ENCODE results near the gene GCNT2.
"Not testable (repeated sequence)": the region's sequence is repeated elsewhere in the genome, so short reads cannot be mapped to it uniquely, and the experiment has no call there.

GCNT2 gene

DNA sequence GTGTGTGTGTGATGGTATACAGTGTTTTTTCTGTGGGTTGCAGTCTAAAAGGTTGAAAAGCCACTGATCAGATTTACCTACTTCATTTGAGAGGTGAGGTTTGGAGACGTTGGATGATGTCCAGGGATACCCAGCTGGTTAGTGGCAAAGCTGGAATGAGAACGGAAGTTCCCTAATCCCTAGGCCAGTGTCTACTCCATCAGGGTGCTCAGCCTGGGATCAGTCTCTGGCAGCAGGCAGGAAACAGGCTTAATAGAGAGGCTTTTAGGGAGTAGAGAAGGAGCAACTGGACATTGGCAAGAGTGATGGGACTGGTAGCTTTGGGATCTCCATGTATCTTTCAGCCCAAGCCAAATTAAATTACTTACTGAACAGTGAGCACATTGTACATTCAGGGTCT, 92.6 kb downstream of the GCNT2 start:
- no peak for DNase-seq

DNA sequence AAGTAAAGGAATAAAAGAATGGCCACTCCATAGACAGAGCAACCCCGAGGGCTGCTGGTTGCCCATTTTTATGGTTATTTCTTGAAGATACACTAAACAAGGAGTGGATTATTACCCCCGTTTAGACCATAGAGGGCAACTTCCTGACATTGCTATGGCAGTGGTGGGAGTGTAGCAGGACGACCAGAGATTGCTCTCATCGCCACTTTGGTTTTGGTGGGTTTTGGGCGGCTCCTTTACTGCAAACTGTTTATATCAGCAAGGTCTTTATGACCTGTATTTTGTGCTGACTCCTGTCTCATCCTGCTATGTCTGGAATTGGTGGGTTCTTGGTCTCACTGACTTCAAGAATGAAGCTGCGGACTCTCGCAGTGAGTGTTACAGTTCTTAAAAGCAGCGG, 94.5 kb downstream of the GCNT2 start:
- DNase-seq, result no peak

DNA sequence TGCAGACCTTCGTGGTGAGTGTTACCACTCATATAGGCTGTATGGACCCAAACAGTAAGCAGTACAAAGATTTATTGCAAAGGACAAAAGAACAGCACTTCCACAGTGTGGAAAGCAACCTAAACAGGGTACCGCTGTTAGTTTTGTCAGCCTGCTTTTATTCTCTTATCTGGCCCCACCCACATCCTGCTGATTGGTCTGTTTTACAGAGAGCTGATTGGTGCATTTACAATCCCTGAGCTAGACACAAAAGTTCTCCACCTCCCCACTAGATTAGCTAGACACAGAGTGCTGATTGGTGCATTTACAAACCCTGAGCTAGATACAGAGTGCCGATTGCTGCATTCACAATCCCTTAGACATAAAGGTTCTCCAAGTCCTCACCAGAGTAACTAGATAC, 95.1 kb downstream of the GCNT2 start:
- not testable (repeated sequence) for DNase-seq

GRCh38 chr6:10617008-10617696, 96.0 kb downstream of the GCNT2 start:
- no peak for DNase-seq

GRCh38 chr6:10618409-10618808, 97.3 kb downstream of the GCNT2 start:
- DNase-seq, result no peak

DNA sequence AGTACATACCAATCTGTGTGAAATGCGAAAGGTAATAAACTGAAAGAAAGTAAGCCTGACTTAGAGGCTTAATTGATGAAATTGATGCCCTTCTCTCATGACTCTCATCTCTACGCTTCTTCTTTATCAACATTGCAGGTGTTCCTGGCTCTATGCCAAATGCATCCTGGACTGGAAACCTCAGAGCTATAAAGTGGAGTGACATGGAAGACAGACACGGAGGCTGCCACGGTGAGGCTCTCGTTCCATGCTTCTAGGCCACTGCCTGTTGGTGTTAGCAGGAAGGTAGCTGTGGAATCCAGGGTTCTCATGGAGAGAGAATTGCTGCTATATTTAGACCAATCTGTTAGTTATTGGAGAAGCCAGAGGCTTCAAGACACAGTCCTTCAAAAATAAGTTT, 100.1 kb downstream of the GCNT2 start:
- DNase-seq, result no peak

DNA sequence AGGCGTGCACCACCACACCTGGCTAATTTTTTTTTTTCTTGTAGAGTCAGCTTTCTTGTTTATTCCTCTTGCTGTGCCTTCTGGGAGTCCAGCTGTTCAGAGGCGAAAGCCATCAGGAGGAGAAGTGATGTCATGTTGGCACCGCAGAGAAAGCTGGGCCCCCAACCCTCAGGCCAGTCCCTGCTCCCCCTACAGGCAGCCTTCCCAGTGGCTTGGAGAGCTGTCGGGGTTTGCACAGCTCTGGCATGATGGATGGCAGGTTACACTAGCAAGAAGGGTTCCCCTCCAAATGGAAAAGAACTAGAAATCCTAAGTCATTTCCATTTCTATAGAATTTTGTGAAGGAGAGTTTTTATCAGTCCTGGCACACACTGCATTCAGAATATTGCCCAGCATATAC, 100.7 kb downstream of the GCNT2 start:
- DNase-seq, result no peak

DNA sequence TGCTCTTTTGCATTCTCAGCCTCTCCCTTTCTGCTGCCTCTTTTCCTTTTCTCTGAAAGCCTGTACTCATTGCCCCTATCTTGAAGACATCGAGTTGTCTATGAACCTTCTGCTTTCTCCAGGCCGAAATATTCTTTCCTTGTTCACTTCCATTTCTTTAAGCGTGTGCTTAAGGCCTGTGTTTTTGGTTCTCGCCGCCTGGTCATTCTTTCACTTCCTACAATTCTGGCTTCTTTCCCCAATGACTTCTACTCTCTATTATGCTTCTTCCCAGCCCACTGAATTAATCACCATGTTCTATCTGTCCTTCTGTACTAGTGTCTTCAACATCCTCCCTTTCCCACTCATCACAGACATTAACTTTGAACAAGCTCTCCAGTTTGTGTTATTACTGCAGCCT, 103.7 kb downstream of the GCNT2 start:
- no peak for DNase-seq

- DNase-seq, result no peak
Measured at GRCh38 chr6:10626154-10626741, 105.1 kb downstream of the GCNT2 start.

DNA sequence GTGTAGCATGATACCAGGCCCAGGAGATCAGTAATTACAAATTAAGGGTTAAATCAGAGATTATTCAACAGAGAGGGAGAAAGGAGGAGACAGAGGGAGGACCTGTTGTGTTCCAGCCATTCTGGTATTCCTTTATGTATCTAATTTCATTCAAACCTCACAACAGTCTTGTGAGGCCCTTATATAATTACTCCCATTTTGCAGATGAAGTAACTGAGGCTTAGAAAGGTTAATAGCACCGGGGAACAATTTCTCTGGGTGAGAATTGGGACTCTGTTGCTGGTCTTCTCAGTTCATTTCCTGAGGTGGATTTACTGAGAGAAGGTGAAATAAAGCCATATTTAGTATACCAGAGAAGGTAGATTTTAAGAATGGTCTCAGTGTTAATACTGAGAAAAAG, 106.6 kb downstream of the GCNT2 start:
- DNase-seq, result no peak

DNA sequence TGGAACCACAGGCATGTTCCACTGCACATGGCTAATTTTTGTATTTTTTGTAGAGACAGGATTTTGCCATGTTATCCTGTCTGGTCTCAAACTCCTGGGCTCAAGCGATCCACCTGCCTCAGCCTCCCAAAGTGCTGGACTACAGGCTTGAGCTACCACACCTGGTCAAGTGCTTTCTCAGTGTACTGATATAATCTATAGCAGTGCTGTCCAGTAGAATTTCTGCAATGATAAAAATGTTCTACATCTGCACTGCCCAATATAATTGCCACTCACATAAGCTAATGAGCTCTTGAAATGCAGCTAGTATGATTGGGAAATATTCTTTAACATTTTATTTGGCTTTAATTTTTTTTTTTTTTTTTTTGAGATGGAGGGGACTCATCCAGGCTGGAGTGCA, 109.0 kb downstream of the GCNT2 start:
- no peak for DNase-seq

- peak; percentile 8 to 61 for DNase-seq
Measured at GRCh38 chr6:10633216-10633615, 112.1 kb downstream of the GCNT2 start.

DNA sequence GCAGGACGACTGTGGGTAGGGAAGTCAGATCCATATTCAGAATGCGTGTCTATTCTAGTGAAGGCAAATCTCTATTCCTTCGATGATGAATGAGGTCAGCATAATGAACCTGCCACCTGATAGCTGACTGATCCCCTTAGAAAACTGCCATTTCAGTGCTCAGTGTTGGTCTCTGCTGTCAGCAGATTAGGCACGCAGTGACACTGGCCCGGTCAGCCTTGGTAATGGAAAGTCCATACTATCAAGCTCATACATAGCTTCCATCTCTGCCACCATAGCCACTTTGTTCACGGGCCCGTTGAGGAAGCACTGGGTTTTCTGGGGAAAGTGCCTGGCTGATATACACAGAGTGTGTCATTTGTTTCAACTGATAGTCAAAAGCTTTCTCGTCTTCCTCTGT, 119.3 kb downstream of the GCNT2 start:
- DNase-seq, result no peak

DNA sequence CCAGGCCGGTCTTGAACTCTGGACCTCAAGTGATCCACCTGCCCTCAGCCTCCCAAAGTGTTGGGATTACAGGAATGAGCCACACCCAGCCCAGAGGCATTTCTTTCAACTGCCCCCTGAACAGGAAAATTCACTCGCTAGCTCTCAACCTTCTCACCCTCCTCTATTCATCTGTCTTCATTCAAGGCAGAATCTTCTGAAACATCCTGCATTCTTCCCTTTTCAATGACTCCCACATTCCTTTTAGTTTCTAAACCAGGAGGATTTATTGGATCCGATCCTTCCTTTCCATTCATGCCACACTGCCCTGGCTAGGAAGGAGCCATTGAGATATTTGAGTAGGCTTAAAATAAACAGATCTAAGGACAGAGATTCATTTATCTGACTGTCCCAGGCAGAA, 120.4 kb downstream of the GCNT2 start:
- DNase-seq, result no peak

GRCh38 chr6:10643201-10643651, 122.1 kb downstream of the GCNT2 start:
- DNase-seq, result peak in 1 of 2 donors; percentile 5

GRCh38 chr6:10644225-10644624, 123.1 kb downstream of the GCNT2 start:
- DNase-seq, result no peak

DNA sequence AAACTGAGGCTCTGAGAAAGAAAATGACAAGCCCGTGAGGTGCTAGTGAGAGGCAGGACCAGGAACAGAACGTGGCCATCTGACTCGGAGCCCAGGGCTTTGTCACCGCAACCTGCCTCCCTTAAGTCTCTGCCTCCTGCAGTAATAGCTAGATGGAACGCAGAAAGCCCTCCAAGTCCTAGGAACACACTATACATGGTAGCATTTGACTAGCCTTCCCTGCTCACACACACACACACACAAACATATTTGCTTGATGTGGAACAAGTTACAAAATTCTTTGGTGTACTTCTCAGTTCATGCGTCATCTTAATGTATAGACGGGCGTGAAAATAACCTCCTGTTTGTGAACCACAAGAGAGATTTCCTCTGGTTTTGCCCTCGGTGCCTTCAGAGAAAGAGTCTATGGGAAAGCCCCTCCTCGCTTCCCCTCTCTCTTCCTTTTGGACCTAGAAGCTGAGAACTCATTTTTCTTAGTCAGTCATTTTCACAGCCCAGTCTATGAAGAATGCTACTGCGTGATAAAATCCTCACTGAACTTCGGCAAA, 134.4 kb downstream of the GCNT2 start:
- DNase-seq, result peak; percentile 26 to 35

- no peak for DNase-seq
Measured at GRCh38 chr6:10658910-10659698, 138.0 kb downstream of the GCNT2 start.

DNA sequence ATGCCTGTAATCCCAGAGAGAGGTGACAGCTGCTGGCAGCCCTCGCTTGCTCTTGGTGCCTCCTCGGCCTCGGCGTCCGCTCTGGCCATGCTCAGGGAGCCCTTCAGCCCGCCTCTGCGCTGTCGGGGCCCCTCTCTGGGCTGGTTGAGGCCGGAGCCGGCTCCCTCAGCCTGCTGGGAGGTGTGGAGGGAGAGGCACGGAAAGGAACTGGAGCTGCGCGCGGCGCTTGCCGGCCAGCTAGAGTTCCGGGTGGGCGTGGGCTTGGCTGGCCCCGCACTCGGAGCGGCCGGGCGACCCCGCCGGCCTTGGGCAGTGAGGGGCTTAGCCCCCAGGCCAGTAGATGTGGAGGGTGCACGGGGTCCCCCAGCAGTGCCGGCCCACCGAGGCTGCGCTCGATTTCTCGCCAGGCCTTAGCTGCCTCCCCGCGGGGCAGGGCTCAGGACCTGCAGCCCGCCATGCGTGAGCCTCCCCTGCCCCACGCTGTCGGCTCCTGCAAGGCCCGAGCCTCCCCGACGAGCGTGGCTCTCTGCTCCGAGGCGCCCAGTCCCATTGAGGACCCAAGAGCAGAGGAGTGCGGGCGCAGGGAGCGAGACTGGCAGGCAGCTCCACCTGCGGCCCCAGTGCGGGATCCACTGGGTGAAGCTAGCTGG, 138.7 kb downstream of the GCNT2 start:
- DNase-seq, result peak in 1 of 2 donors; percentile 2

DNA sequence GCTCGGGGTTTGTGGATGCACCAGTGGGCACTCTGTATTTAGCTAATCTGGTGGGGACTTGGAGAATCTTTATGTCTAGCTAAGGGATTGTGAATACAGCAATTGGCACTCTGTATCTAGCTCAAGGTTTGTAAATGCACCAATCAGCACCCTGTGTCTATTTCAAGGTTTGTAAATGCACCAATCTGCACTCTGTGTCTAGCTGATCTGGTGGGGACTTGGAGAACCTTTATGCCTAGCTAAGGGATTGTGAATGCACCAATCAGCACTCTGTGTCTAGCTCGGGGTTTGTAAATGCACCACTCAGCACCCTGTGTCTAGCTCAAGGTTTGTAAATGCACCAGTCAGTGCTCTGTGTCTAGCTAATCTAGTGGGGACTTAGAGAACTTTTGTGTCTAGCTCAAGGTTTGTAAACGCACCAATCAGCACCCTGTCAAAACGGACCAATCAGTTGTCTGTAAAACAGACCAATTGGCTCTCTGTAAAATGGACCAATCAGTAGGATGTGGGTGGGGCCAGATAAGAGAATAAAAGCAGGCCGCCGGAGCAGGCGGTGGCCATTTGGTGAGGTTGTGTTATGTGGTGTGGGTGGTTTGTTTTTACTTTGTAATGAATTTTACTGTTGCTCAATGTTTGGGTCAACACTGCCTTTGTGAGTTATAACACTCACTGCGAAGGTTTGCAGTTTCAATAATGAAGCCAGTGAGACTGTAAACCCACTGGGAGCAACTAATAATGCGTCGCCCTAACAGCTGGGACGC, 139.5 kb downstream of the GCNT2 start:
- not testable (repeated sequence) for DNase-seq

DNA sequence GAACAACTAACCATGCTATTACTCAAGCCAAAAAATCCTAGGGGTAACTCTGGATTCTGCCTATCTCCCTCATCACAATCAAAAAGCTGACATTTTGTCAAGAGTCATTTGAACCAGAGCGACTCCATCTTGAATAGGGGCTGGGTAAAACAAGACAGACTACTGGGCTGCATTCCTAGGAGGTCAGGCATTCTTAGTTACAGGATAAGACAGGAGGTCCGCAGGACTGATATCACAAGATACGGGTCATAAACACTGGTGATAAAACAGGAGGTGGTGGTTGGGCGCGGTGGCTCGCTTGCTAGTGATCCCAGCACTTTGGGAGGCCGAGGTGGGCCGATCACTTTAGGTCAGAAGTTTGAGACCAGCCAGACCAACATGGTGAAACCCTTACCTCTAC, 141.1 kb downstream of the GCNT2 start:
- DNase-seq, result no peak

- DNase-seq, result no peak
Measured at GRCh38 chr6:10662742-10663141, 141.6 kb downstream of the GCNT2 start.

Data from CD4-positive, alpha-beta T cell treated with Interleukin-4 for 1 hour (primary cell).